Keratinocyte (primary cell): ENCODE data around the gene GPR37L1. TPM values are rescaled to one million over a fixed set of nuclear protein-coding genes. Genes with fewer than 3 reads are reported as not detected.

ENCODE experiments used
- DNase-seq: peaks from one replicate; pipeline ENCODE4 v3.0.0-alpha.2; 2011; ENCODE audit warnings: low read depth, missing footprints, low spot score
- FAIRE-seq: peaks from 2 replicates; lab custom pipeline; 2011; peaks lifted over from hg19 to GRCh38; lab: Jason Lieb, UNC
- H2AFZ ChIP-seq: 2 replicates; pipeline ENCODE4 v1.6.0; 2012; ENCODE audit warnings: low read length, control low read depth, inconsistent platforms; ENCODE audit not compliant: control insufficient read depth
- H3K27ac ChIP-seq: 2 replicates; pipeline ENCODE4 v1.5.1; 2011; ENCODE audit warnings: low read length; ENCODE audit not compliant: control insufficient read depth, insufficient read depth
- H3K27me3 ChIP-seq: 3 replicates; pipeline ENCODE4 v1.6.0; 2011; ENCODE audit warnings: low read length; ENCODE audit not compliant: control insufficient read depth, insufficient read depth; ENCODE audit errors: extremely low read depth
- H3K36me3 ChIP-seq, 2 experiments: 2 replicates in 1 of 2; 3 replicates in 1 of 2; pipeline ENCODE4 v1.5.1; 2011; ENCODE audit warnings: low read length in 2 of 2, mild to moderate bottlenecking in 1 of 2; ENCODE audit not compliant: control insufficient read depth in 2 of 2, insufficient read depth in 2 of 2; ENCODE audit errors: extremely low read depth in 1 of 2
- H3K4me1 ChIP-seq: 3 replicates; pipeline ENCODE4 v1.5.1; 2011; ENCODE audit warnings: low read length; ENCODE audit not compliant: control insufficient read depth, insufficient read depth; ENCODE audit errors: extremely low read depth
- H3K4me2 ChIP-seq: 3 replicates; pipeline ENCODE4 v1.6.0; 2011; ENCODE audit warnings: low read depth, low read length; ENCODE audit not compliant: control insufficient read depth, insufficient read depth; ENCODE audit errors: extremely low read depth
- H3K4me3 ChIP-seq, 3 experiments: fragments of 200-600 bp in 1 of 3; sonication (generic) in 1 of 3; 2 replicates in 2 of 3; 3 replicates in 1 of 3; pipeline ENCODE4 v1.5.1; 2011 to 2016; ENCODE audit warnings: low read length in 3 of 3, mild to moderate bottlenecking in 3 of 3, control low read depth in 2 of 3, inconsistent platforms in 1 of 3, low read depth in 1 of 3, mixed read lengths in 1 of 3, mixed run types in 1 of 3, moderate library complexity in 1 of 3; ENCODE audit not compliant: control insufficient read depth in 2 of 3, insufficient read depth in 2 of 3; ENCODE audit errors: extremely low read depth in 1 of 3
- H3K79me2 ChIP-seq: 2 replicates; pipeline ENCODE4 v1.6.0; 2012; ENCODE audit warnings: low read length; ENCODE audit not compliant: control insufficient read depth, insufficient read depth
- H3K9ac ChIP-seq: 3 replicates; pipeline ENCODE4 v1.6.0; 2011; ENCODE audit warnings: low read length; ENCODE audit not compliant: control insufficient read depth, insufficient read depth; ENCODE audit errors: extremely low read depth
- H3K9me1 ChIP-seq: 3 replicates; pipeline ENCODE4 v1.6.0; 2011; ENCODE audit warnings: low read length; ENCODE audit not compliant: control insufficient read depth, insufficient read depth; ENCODE audit errors: extremely low read depth
- H3K9me3 ChIP-seq: 2 replicates; pipeline ENCODE4 v1.5.1; 2012; ENCODE audit warnings: low read depth, low read length; ENCODE audit not compliant: control insufficient read depth
- H4K20me1 ChIP-seq: 3 replicates; pipeline ENCODE4 v1.6.0; 2011; ENCODE audit warnings: low read length; ENCODE audit not compliant: control insufficient read depth, insufficient read depth; ENCODE audit errors: extremely low read depth
- EZH2 ChIP-seq: IDR thresholded peaks from one replicate; pipeline ENCODE4 v1.6.1; 2012; ENCODE audit warnings: inconsistent platforms, mild to moderate bottlenecking, low read length, moderate library complexity
- dilution Hi-C: fragments of 300-500 bp; cut with MboI; formaldehyde crosslinking; loops from one replicate; pipeline ENCODE4 v1.7.0; 2020; ENCODE audit warnings: low sequenced_read_pairs; ENCODE audit not compliant: extremely low pct_ligation_motif_present
- polyA plus RNA-seq, 5 experiments: library from polyadenylated mRNA; depleted of rRNA in 3 of 5; stranded (reverse) in 3 of 5; stranded (forward) in 1 of 5; unstranded in 1 of 5; fragments of >200 nt; gene quantifications; 1 replicate in 1 of 5; 2 replicates in 3 of 5; 3 replicates in 1 of 5; pipeline versions ENCODE4 v1.2.1 to v1.2.3, GENCODE V29; 2011 to 2012; ENCODE audit warnings: missing spikeins in 2 of 5, low read depth in 1 of 5, low replicate concordance in 1 of 5
- TF ChIP-seq, protein P1 (sequence below), 3 experiments: IDR thresholded peaks in 1 of 3; conservative IDR thresholded peaks in 1 of 3; optimal IDR thresholded peaks in 1 of 3; 2 replicates in 2 of 3; 3 replicates in 1 of 3; pipeline versions ENCODE3 to v1.5.1; 2011; ENCODE audit warnings: low read length in 3 of 3, mild to moderate bottlenecking in 3 of 3, moderate library complexity in 2 of 3, control low read depth in 1 of 3, inconsistent platforms in 1 of 3; ENCODE audit not compliant: insufficient read depth in 2 of 3; ENCODE audit errors: extremely low read depth in 1 of 3

The GPR37L1 gene
- polyA plus RNA-seq, 1 donor (not counting 4 experiments of a cell fraction or from before 2014, with no cell fraction given) = not detected

DNA sequence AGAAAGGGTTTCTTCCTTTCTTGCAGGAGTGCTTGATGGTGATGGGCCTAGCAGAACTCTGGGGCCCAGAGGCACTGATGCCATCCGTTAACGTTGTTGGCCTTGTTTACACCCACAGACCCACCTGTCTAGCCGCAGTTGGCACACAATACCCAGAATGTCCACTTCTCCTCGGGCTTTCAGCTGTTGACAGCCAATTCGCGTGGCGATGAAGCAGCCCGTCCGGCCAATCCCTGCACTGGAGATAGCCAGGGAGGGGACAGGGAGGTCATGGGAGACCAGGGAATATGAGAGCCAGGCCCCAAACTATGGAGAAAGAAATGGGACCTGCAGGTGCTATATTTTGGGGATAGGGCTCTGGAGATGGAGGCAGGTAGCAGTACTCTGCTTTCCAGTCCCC is 27.5 kb downstream of the GPR37L1 start:
- DNase-seq (no peak), FAIRE-seq (no peak)
- Histone ChIP-seq H3K79me2 (no peaks in the 10 kb centered on the region), H3K4me1 (peaks cover 4% of the 10 kb centered on the region), H2AFZ (no peak overlapping the region), H3K9me1 (no peaks in the 10 kb centered on the region), H3K27me3 (no peaks in the 10 kb centered on the region), H4K20me1 (no peaks in the 10 kb centered on the region), H3K9me3 (no peaks in the 10 kb centered on the region), H3K4me2 (no peak overlapping the region), H3K4me3 (no peak overlapping the region), H3K27ac (no peak overlapping the region), H3K9ac (no peak overlapping the region), H3K36me3 (no peaks in the 10 kb centered on the region)
- TF ChIP-seq, protein P1, sequence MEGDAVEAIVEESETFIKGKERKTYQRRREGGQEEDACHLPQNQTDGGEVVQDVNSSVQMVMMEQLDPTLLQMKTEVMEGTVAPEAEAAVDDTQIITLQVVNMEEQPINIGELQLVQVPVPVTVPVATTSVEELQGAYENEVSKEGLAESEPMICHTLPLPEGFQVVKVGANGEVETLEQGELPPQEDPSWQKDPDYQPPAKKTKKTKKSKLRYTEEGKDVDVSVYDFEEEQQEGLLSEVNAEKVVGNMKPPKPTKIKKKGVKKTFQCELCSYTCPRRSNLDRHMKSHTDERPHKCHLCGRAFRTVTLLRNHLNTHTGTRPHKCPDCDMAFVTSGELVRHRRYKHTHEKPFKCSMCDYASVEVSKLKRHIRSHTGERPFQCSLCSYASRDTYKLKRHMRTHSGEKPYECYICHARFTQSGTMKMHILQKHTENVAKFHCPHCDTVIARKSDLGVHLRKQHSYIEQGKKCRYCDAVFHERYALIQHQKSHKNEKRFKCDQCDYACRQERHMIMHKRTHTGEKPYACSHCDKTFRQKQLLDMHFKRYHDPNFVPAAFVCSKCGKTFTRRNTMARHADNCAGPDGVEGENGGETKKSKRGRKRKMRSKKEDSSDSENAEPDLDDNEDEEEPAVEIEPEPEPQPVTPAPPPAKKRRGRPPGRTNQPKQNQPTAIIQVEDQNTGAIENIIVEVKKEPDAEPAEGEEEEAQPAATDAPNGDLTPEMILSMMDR (optimal IDR thresholded peaks at IDR 0.05 in 1 of 3, IDR thresholded peaks at IDR 0.05 in 1 of 3, conservative IDR thresholded peaks at IDR 0.05 in 1 of 3; ENCODE audit: extremely low read depth in 1 of 3, insufficient read depth in 2 of 3, low read length in 3 of 3) = no peak
- no peak for TF ChIP-seq EZH2
- dilution Hi-C loops = no loop called here

DNA sequence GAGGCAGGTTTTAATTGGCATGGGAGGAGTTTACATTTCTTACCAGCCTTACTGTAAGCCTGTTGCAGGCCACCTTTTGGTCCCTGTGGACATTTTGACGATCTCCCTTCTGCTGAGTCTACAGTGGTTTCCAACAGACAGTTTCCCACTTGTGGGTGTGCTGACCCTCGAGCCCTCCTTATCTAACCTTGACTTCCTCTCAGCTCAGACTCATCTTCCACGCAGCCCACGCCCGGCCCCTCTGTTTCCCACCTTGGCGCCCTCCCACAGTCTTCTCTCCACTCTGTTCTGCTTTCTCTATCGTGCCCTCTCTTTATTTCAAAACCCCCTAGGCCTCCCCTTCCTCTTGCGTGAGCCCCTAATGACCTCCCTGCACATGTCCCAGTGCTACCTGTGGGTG is 27.9 kb downstream of the GPR37L1 start:
- H3K9ac ChIP-seq = no peak overlapping the region
- no peaks in the 10 kb centered on the region for H3K9me1 ChIP-seq
- H3K79me2 ChIP-seq = no peaks in the 10 kb centered on the region
- no peak for DNase-seq
- no peak for FAIRE-seq
- H2AFZ ChIP-seq = no peak overlapping the region
- dilution Hi-C loops = no loop called here
- H3K4me3 ChIP-seq = no peak overlapping the region
- H3K4me1 ChIP-seq = peaks cover under 1% of the 10 kb centered on the region
- no peak overlapping the region for H3K4me2 ChIP-seq
- no peaks in the 10 kb centered on the region for H3K27me3 ChIP-seq
- H3K36me3 ChIP-seq = no peaks in the 10 kb centered on the region
- no peak for TF ChIP-seq EZH2
- TF ChIP-seq, protein P1 (optimal IDR thresholded peaks at IDR 0.05 in 1 of 3, IDR thresholded peaks at IDR 0.05 in 1 of 3, conservative IDR thresholded peaks at IDR 0.05 in 1 of 3; ENCODE audit: extremely low read depth in 1 of 3, insufficient read depth in 2 of 3, low read length in 3 of 3) = no peak
- H3K27ac ChIP-seq = no peak overlapping the region
- H4K20me1 ChIP-seq = no peaks in the 10 kb centered on the region
- H3K9me3 ChIP-seq = no peaks in the 10 kb centered on the region
